Activated CD4-positive, alpha-beta T cell treated with anti-CD3 and anti-CD28 coated beads, Interleukin-2, amount 10 ng/mL, durations not matched to agents 7 days and 5 days (primary cell): ENCODE results near the gene CNTN4. TPM values are rescaled to one million over a fixed set of nuclear protein-coding genes. Genes with fewer than 3 reads are reported as not detected.

Source experiments
- CTCF ChIA-PET: fragments of 350-600 bp; sonication (Branson Sonifier 250); formaldehyde crosslinking; loops from one replicate; lab custom pipeline; 2021; ENCODE audit warnings: antibody characterized with exemption; lab: Charles Lee
- POLR2A ChIA-PET: fragments of 350-600 bp; sonication (Branson Sonifier 250); formaldehyde crosslinking; loops from one replicate; lab custom pipeline; 2021; ENCODE audit warnings: antibody characterized with exemption; lab: Charles Lee
- DNase-seq: peaks from one replicate; pipeline ENCODE4 v3.0.0-alpha.2; 2020
- H3K27ac Mint-ChIP-seq: one replicate; pipeline ENCODE4 v1.8.0; 2021; ENCODE audit warnings: mild to moderate bottlenecking, moderate library complexity, mixed read lengths
- H3K27me3 Mint-ChIP-seq: one replicate; pipeline ENCODE4 v1.8.0; 2021; ENCODE audit warnings: mixed read lengths
- H3K36me3 Mint-ChIP-seq: one replicate; pipeline ENCODE4 v1.8.0; 2021; ENCODE audit warnings: low read depth, mixed read lengths
- H3K4me1 Mint-ChIP-seq: one replicate; pipeline ENCODE4 v1.8.0; 2021; ENCODE audit warnings: mixed read lengths
- H3K4me3 Mint-ChIP-seq: one replicate; pipeline ENCODE4 v1.8.0; 2021; ENCODE audit warnings: mild to moderate bottlenecking, moderate library complexity, mixed read lengths
- H3K9me3 Mint-ChIP-seq: one replicate; pipeline ENCODE4 v1.8.0; 2021; ENCODE audit warnings: mixed read lengths
- total RNA-seq, 2 experiments: library from RNA; stranded (reverse); gene quantifications; one replicate each; pipeline ENCODE4 v1.2.3, GENCODE V29; 2021

CNTN4 gene
- total RNA-seq, 2 experiments from 2014 or later: not detected

- no peak for DNase-seq
- H3K4me1 Mint-ChIP-seq: no peaks in the 10 kb centered on the region
- H3K27me3 Mint-ChIP-seq: no peaks in the 10 kb centered on the region
- no peak overlapping the region for H3K27ac Mint-ChIP-seq
- H3K9me3 Mint-ChIP-seq: no peaks in the 10 kb centered on the region
- ChIA-PET CTCF (no interaction called here), POLR2A (no interaction called here)
- no peak overlapping the region for H3K4me3 Mint-ChIP-seq
- H3K36me3 Mint-ChIP-seq: no peaks in the 10 kb centered on the region
Measured at GRCh38 chr3:3066378-3066777, 967.7 kb downstream of the CNTN4 start.

GRCh38 chr3:3066910-3067309 is 968.2 kb downstream of the CNTN4 start:
- ChIA-PET CTCF (no interaction called here), POLR2A (no interaction called here)
- no peaks in the 10 kb centered on the region for H3K27me3 Mint-ChIP-seq
- DNase-seq: no peak
- no peak overlapping the region for H3K4me3 Mint-ChIP-seq
- no peak overlapping the region for H3K27ac Mint-ChIP-seq
- H3K36me3 Mint-ChIP-seq: no peaks in the 10 kb centered on the region
- no peaks in the 10 kb centered on the region for H3K4me1 Mint-ChIP-seq
- H3K9me3 Mint-ChIP-seq: no peaks in the 10 kb centered on the region

- no peaks in the 10 kb centered on the region for H3K27me3 Mint-ChIP-seq
- H3K4me3 Mint-ChIP-seq: no peak overlapping the region
- no peak for DNase-seq
- H3K36me3 Mint-ChIP-seq: no peaks in the 10 kb centered on the region
- H3K9me3 Mint-ChIP-seq: no peaks in the 10 kb centered on the region
- ChIA-PET CTCF (no interaction called here), POLR2A (no interaction called here)
- no peaks in the 10 kb centered on the region for H3K4me1 Mint-ChIP-seq
- H3K27ac Mint-ChIP-seq: no peak overlapping the region
Measured at GRCh38 chr3:3068358-3068881, 969.8 kb downstream of the CNTN4 start.

- no peaks in the 10 kb centered on the region for H3K36me3 Mint-ChIP-seq
- H3K27me3 Mint-ChIP-seq: no peaks in the 10 kb centered on the region
- ChIA-PET POLR2A (no interaction called here), CTCF (no interaction called here)
- H3K27ac Mint-ChIP-seq: no peak overlapping the region
- no peak for DNase-seq
- no peaks in the 10 kb centered on the region for H3K9me3 Mint-ChIP-seq
- H3K4me3 Mint-ChIP-seq: no peak overlapping the region
- no peaks in the 10 kb centered on the region for H3K4me1 Mint-ChIP-seq
Measured at GRCh38 chr3:3069723-3070122, 971.1 kb downstream of the CNTN4 start.

GRCh38 chr3:3071136-3071535 is 972.5 kb downstream of the CNTN4 start:
- DNase-seq: no peak
- Mint-ChIP-seq H3K4me1 (no peaks in the 10 kb centered on the region), H3K4me3 (no peak overlapping the region), H3K36me3 (no peaks in the 10 kb centered on the region), H3K27me3 (no peaks in the 10 kb centered on the region), H3K27ac (no peak overlapping the region), H3K9me3 (no peaks in the 10 kb centered on the region)
- CTCF ChIA-PET: no interaction called here
- POLR2A ChIA-PET: no interaction called here

GRCh38 chr3:3074551-3075257 is 976.0 kb downstream of the CNTN4 start:
- Mint-ChIP-seq H3K27me3 (no peaks in the 10 kb centered on the region), H3K9me3 (no peaks in the 10 kb centered on the region), H3K4me1 (no peaks in the 10 kb centered on the region), H3K4me3 (no peak overlapping the region), H3K36me3 (no peaks in the 10 kb centered on the region), H3K27ac (no peak overlapping the region)
- ChIA-PET POLR2A (no interaction called here), CTCF (no interaction called here)
- no peak for DNase-seq

- ChIA-PET POLR2A (no interaction called here), CTCF (no interaction called here)
- no peak for DNase-seq
- Mint-ChIP-seq H3K9me3 (no peaks in the 10 kb centered on the region), H3K27ac (no peak overlapping the region), H3K36me3 (no peaks in the 10 kb centered on the region), H3K27me3 (no peaks in the 10 kb centered on the region), H3K4me3 (no peak overlapping the region), H3K4me1 (no peaks in the 10 kb centered on the region)
Measured at GRCh38 chr3:3080309-3080708, 981.6 kb downstream of the CNTN4 start.

GRCh38 chr3:3081381-3082233 is 982.9 kb downstream of the CNTN4 start:
- no peak for DNase-seq
- POLR2A ChIA-PET: interaction anchor here (0.5 kb wide), 1 partner anchor 234 kb away, joined by 4 read pairs; no protein-coding TSS in a partner anchor
- no peaks in the 10 kb centered on the region for H3K9me3 Mint-ChIP-seq
- H3K4me1 Mint-ChIP-seq: no peaks in the 10 kb centered on the region
- no peak overlapping the region for H3K27ac Mint-ChIP-seq
- H3K27me3 Mint-ChIP-seq: no peaks in the 10 kb centered on the region
- CTCF ChIA-PET: interaction anchor here (1.1 kb wide), 1 partner anchor 11 kb away, joined by 3 read pairs; no protein-coding TSS in a partner anchor
- H3K4me3 Mint-ChIP-seq: no peak overlapping the region
- no peaks in the 10 kb centered on the region for H3K36me3 Mint-ChIP-seq

- H3K36me3 Mint-ChIP-seq: no peaks in the 10 kb centered on the region
- no peaks in the 10 kb centered on the region for H3K9me3 Mint-ChIP-seq
- no peaks in the 10 kb centered on the region for H3K27me3 Mint-ChIP-seq
- no peak overlapping the region for H3K4me3 Mint-ChIP-seq
- no peaks in the 10 kb centered on the region for H3K4me1 Mint-ChIP-seq
- H3K27ac Mint-ChIP-seq: no peak overlapping the region
- POLR2A ChIA-PET: interaction anchor here (0.5 kb wide), 1 partner anchor 235 kb away, joined by 4 read pairs; no protein-coding TSS in a partner anchor
- DNase-seq: no peak
- CTCF ChIA-PET: interaction anchor here (1.1 kb wide), 1 partner anchor 10 kb away, joined by 3 read pairs; no protein-coding TSS in a partner anchor
Measured at GRCh38 chr3:3082234-3082924, 983.7 kb downstream of the CNTN4 start.

- ChIA-PET POLR2A (no interaction called here), CTCF (no interaction called here)
- H3K4me3 Mint-ChIP-seq: no peak overlapping the region
- no peaks in the 10 kb centered on the region for H3K4me1 Mint-ChIP-seq
- no peak overlapping the region for H3K27ac Mint-ChIP-seq
- no peaks in the 10 kb centered on the region for H3K36me3 Mint-ChIP-seq
- H3K9me3 Mint-ChIP-seq: no peaks in the 10 kb centered on the region
- no peak for DNase-seq
- H3K27me3 Mint-ChIP-seq: no peaks in the 10 kb centered on the region
Measured at GRCh38 chr3:3084890-3085289, 986.2 kb downstream of the CNTN4 start.

GRCh38 chr3:3085782-3086181 is 987.1 kb downstream of the CNTN4 start:
- no peak overlapping the region for H3K27ac Mint-ChIP-seq
- POLR2A ChIA-PET: no interaction called here
- no peak overlapping the region for H3K4me3 Mint-ChIP-seq
- H3K36me3 Mint-ChIP-seq: no peaks in the 10 kb centered on the region
- no peaks in the 10 kb centered on the region for H3K9me3 Mint-ChIP-seq
- no peaks in the 10 kb centered on the region for H3K27me3 Mint-ChIP-seq
- H3K4me1 Mint-ChIP-seq: no peaks in the 10 kb centered on the region
- DNase-seq: no peak
- CTCF ChIA-PET: no interaction called here

GRCh38 chr3:3086239-3086638 is 987.6 kb downstream of the CNTN4 start:
- Mint-ChIP-seq H3K4me3 (no peak overlapping the region), H3K27ac (no peak overlapping the region), H3K36me3 (no peaks in the 10 kb centered on the region), H3K4me1 (no peaks in the 10 kb centered on the region), H3K9me3 (no peaks in the 10 kb centered on the region), H3K27me3 (no peaks in the 10 kb centered on the region)
- ChIA-PET CTCF (no interaction called here), POLR2A (no interaction called here)
- no peak for DNase-seq

- POLR2A ChIA-PET: no interaction called here
- no peak overlapping the region for H3K4me3 Mint-ChIP-seq
- H3K27me3 Mint-ChIP-seq: no peaks in the 10 kb centered on the region
- no peaks in the 10 kb centered on the region for H3K36me3 Mint-ChIP-seq
- H3K9me3 Mint-ChIP-seq: no peaks in the 10 kb centered on the region
- H3K4me1 Mint-ChIP-seq: no peaks in the 10 kb centered on the region
- H3K27ac Mint-ChIP-seq: no peak overlapping the region
- CTCF ChIA-PET: no interaction called here
- DNase-seq: no peak
Measured at GRCh38 chr3:3087279-3087678, 988.6 kb downstream of the CNTN4 start.
